ENCODE results near the gene ST7. TPM values are rescaled to one million over a fixed set of nuclear protein-coding genes. Genes with fewer than 3 reads are reported as not detected.

The ST7 gene
- total and polyA plus RNA-seq, 2 experiments from 2014 or later, result 9.9 to 18.3 TPM

GRCh38 chr7:117083648-117084047, 130.3 kb downstream of the ST7 start:
- Mint-ChIP-seq H3K4me3 (no peak overlapping the region), H3K27me3 (ENCODE audit: insufficient read depth, low read depth, poor library complexity) (peaks cover 2% of the 10 kb centered on the region), H3K4me1 (peaks cover 10% of the 10 kb centered on the region; the same call in 2 of the 3 replicates), H3K36me3 (ENCODE audit: low read depth) (no peaks in the 10 kb centered on the region), H3K27ac (no peak overlapping the region), H3K9me3 (no peaks in the 10 kb centered on the region)
- Histone ChIP-seq H3K9me2 (ENCODE audit: insufficient read depth) (no peaks in the 10 kb centered on the region), H3K27ac (ENCODE audit: low read depth) (no peak overlapping the region), H3K4me1 (ENCODE audit: insufficient read depth) (peaks cover 5% of the 10 kb centered on the region; the same call in 1 of the 2 replicates), H3K27me3 (ENCODE audit: insufficient read depth) (no peaks in the 10 kb centered on the region), H2AFZ (no peak overlapping the region), H3K4me2 (no peak overlapping the region), H3K79me2 (replicated peaks; ENCODE audit: insufficient read depth) (peaks cover 4% of the 10 kb centered on the region; the same call in 1 of the 2 replicates), H4K20me1 (replicated peaks; ENCODE audit: insufficient read depth) (no peaks in the 10 kb centered on the region), H3K4me3 (no peak overlapping the region), H3F3A (replicated peaks; ENCODE audit: low read depth) (no peaks in the 10 kb centered on the region), H3K36me3 (ENCODE audit: insufficient read depth) (no peaks in the 10 kb centered on the region)
- ATAC-seq (no peak), DNase-seq (ENCODE audit: low spot score) (no peak)
- TF ChIP-seq REST (IDR thresholded peaks at IDR 0.05; ENCODE audit: unreplicated experiment) (no peak), EZH2phosphoT487 (IDR thresholded peaks at IDR 0.05; ENCODE audit: unreplicated experiment) (no peak), CREB1 (CRISPR knock-in tag; IDR thresholded peaks at IDR 0.05; ENCODE audit: low read depth) (no peak), ETS1 (IDR thresholded peaks at IDR 0.05) (no peak), EZH2 (IDR thresholded peaks at IDR 0.05; ENCODE audit: low read depth, unreplicated experiment) (no peak), ZNF462 (CRISPR knock-in tag; IDR thresholded peaks at IDR 0.05) (no peak), STAT1 (IDR thresholded peaks at IDR 0.05; ENCODE audit: unreplicated experiment) (no peak), JUNB (IDR thresholded peaks at IDR 0.05; ENCODE audit: unreplicated experiment) (no peak), ZNF331 (CRISPR knock-in tag; IDR thresholded peaks at IDR 0.05; ENCODE audit: low read depth) (no peak), ZNF114 (CRISPR knock-in tag; IDR thresholded peaks at IDR 0.05) (no peak)
